ENCODE data around the gene PI4KA. TPM values are rescaled to one million over a fixed set of nuclear protein-coding genes. Genes with fewer than 3 reads are reported as not detected.

PI4KA gene
- total RNA-seq, 1 experiment from 2014 or later = 54.3 TPM

GRCh38 chr22:20765938-20766337, 92.7 kb downstream of the PI4KA start:
- ATAC-seq = no peak

GRCh38 chr22:20764729-20765128, 93.9 kb downstream of the PI4KA start:
- H3K27me3 ChIP-seq (ENCODE audit: control insufficient read depth, insufficient read depth, low read length) = no peaks in the 10 kb centered on the region
- no peaks in the 10 kb centered on the region for H3K9me3 ChIP-seq (ENCODE audit: control insufficient read depth, insufficient read depth, low read depth, low read length)
- intact Hi-C loops (cut with micrococcal nuclease; ENCODE audit: unreplicated experiment) = no loop called here
- ATAC-seq (no peak), DNase-seq (ENCODE audit: low read depth, low spot score) (no peak)
- POLR2A ChIA-PET = no interaction called here
- H3K36me3 ChIP-seq (ENCODE audit: control insufficient read depth, insufficient read depth, low read length) = no peaks in the 10 kb centered on the region; the same call in 1 of the 2 replicates
- BruUV-seq (replicated peaks) = no TSS peak
- no peak overlapping the region for H3K27ac ChIP-seq (ENCODE audit: low read length)
- CTCF ChIA-PET = no interaction called here
- in situ Hi-C loops (cut with HindIII; ENCODE audit: low pct_unique_long_range_greater_than_20kb, low sequenced_read_pairs) = no loop called here
- TF ChIP-seq TCF7L2 (IDR thresholded peaks at IDR 0.05; ENCODE audit: low read depth, low read length) = no peak
- TF ChIP-seq SIN3A (IDR thresholded peaks at IDR 0.05; ENCODE audit: borderline replicate concordance, insufficient read depth, low read depth, low read length) = no peak
- no peak for TF ChIP-seq POLR2AphosphoS5 (IDR thresholded peaks at IDR 0.05; ENCODE audit: low read depth, low read length)
- H3K4me1 ChIP-seq (ENCODE audit: control insufficient read depth, insufficient read depth, low read length) = no peaks in the 10 kb centered on the region
- H3K4me3 ChIP-seq (ENCODE audit: low read depth in 2 of 2, low read length in 2 of 2) = no peak overlapping the region

More at GRCh38 chr22:20765938-20766337, 92.7 kb downstream of the PI4KA start:
- no peak for TF ChIP-seq REST (IDR thresholded peaks at IDR 0.05; ENCODE audit: insufficient read depth in 1 of 2, low read depth in 2 of 2, low read length in 1 of 2)
- no peak for TF ChIP-seq SIN3A (IDR thresholded peaks at IDR 0.05; ENCODE audit: borderline replicate concordance, insufficient read depth, low read depth, low read length)
- no peak for TF ChIP-seq TCF7L2 (IDR thresholded peaks at IDR 0.05; ENCODE audit: low read depth, low read length)
- no peak for TF ChIP-seq POLR2AphosphoS5 (IDR thresholded peaks at IDR 0.05; ENCODE audit: low read depth, low read length)
- TF ChIP-seq CTCF (IDR thresholded peaks at IDR 0.05) = no peak
- no TSS peak for BruUV-seq (replicated peaks)
- ChIA-PET POLR2A (no interaction called here), CTCF (no interaction called here)
- Histone ChIP-seq H3K27me3 (ENCODE audit: control insufficient read depth, insufficient read depth, low read length) (no peaks in the 10 kb centered on the region), H3K9me3 (ENCODE audit: control insufficient read depth, insufficient read depth, low read depth, low read length) (no peaks in the 10 kb centered on the region), H3K27ac (ENCODE audit: low read length) (no peak overlapping the region), H3K36me3 (ENCODE audit: control insufficient read depth, insufficient read depth, low read length) (no peaks in the 10 kb centered on the region), H3K4me3 (ENCODE audit: low read depth in 2 of 2, low read length in 2 of 2) (no peak overlapping the region), H3K4me1 (ENCODE audit: control insufficient read depth, insufficient read depth, low read length) (no peaks in the 10 kb centered on the region)
- in situ Hi-C loops (cut with HindIII; ENCODE audit: low pct_unique_long_range_greater_than_20kb, low sequenced_read_pairs) (no loop called here), intact Hi-C loops (cut with micrococcal nuclease; ENCODE audit: unreplicated experiment) (no loop called here)
- DNase-seq (ENCODE audit: low read depth, low spot score) = no peak

- TF ChIP-seq TCF7L2 (IDR thresholded peaks at IDR 0.05; ENCODE audit: low read depth, low read length) (no peak), REST (IDR thresholded peaks at IDR 0.05; ENCODE audit: insufficient read depth in 1 of 2, low read depth in 2 of 2, low read length in 1 of 2) (no peak), CTCF (IDR thresholded peaks at IDR 0.05) (no peak), SIN3A (IDR thresholded peaks at IDR 0.05; ENCODE audit: borderline replicate concordance, insufficient read depth, low read depth, low read length) (no peak), POLR2AphosphoS5 (IDR thresholded peaks at IDR 0.05; ENCODE audit: low read depth, low read length) (no peak)
- Histone ChIP-seq H3K36me3 (ENCODE audit: control insufficient read depth, insufficient read depth, low read length) (no peaks in the 10 kb centered on the region; the same call in 1 of the 2 replicates), H3K4me1 (ENCODE audit: control insufficient read depth, insufficient read depth, low read length) (no peaks in the 10 kb centered on the region), H3K4me3 (ENCODE audit: low read depth in 2 of 2, low read length in 2 of 2) (no peak overlapping the region), H3K27me3 (ENCODE audit: control insufficient read depth, insufficient read depth, low read length) (no peaks in the 10 kb centered on the region), H3K27ac (ENCODE audit: low read length) (no peak overlapping the region), H3K9me3 (ENCODE audit: control insufficient read depth, insufficient read depth, low read depth, low read length) (no peaks in the 10 kb centered on the region)
- ATAC-seq (no peak), DNase-seq (ENCODE audit: low read depth, low spot score) (no peak)
- ChIA-PET POLR2A (no interaction called here), CTCF (no interaction called here)
- BruUV-seq (replicated peaks) = no TSS peak
- intact Hi-C loops (cut with micrococcal nuclease; ENCODE audit: unreplicated experiment) (no loop called here), in situ Hi-C loops (cut with HindIII; ENCODE audit: low pct_unique_long_range_greater_than_20kb, low sequenced_read_pairs) (no loop called here)
Measured at GRCh38 chr22:20764471-20764720, 94.2 kb downstream of the PI4KA start.
